HCT116 (cell line): ENCODE data around the gene PYGO2. TPM values are rescaled to one million over a fixed set of nuclear protein-coding genes. Genes with fewer than 3 reads are reported as not detected.

Source experiments
- ATAC-seq: fragments of 200-7000 bp; cut with Tn5 transposase; 2 replicates; pipeline ENCODE4 v1.9.1; 2020; ENCODE audit warnings: mild to moderate bottlenecking, moderate library complexity
- BruUV-seq: library from RNA; stranded (reverse); fragments of 400-500 nt; replicated peaks from 2 replicates; lab custom pipeline; 2021; lab: Mats Ljungman, UMichigan
- CTCF ChIA-PET: fragments of 300-600 bp; sonication (Branson Sonifier 250); formaldehyde crosslinking; loops from one replicate; lab custom pipeline; 2021; ENCODE audit warnings: antibody characterized with exemption; lab: Charles Lee
- POLR2A ChIA-PET: fragments of 300-600, 350-600 bp; sonication (Branson Sonifier 250); formaldehyde crosslinking; loops from one replicate; lab custom pipeline; 2021; ENCODE audit warnings: antibody characterized with exemption; lab: Charles Lee
- RAD21 ChIA-PET, 2 experiments: fragments of 300-600 bp; sonication (Branson Sonifier 250); formaldehyde crosslinking; loops; one replicate each; lab custom pipeline; 2023; ENCODE audit warnings: low total read pairs in 2 of 2; ENCODE audit not compliant: uncharacterized antibody in 2 of 2, unreplicated experiment in 2 of 2, low non-redundant PET in 1 of 2; lab: Charles Lee
- DNase-seq: peaks from one replicate; pipeline ENCODE4 v3.0.0-alpha.2; 2010; ENCODE audit warnings: low read depth, low spot score
- H2AFZ ChIP-seq: fragments of 200-600 bp; shearing (Covaris generic), sonication (generic); 2 replicates; pipeline ENCODE4 v1.6.1; 2017; ENCODE audit warnings: low read depth, mixed run types, mixed read lengths, antibody characterized with exemption, low read length; ENCODE audit not compliant: poor library complexity, severe bottlenecking
- H3K27ac ChIP-seq: 2 replicates; pipeline ENCODE4 v1.5.1; 2012; ENCODE audit warnings: low read depth, low read length
- H3K27me3 ChIP-seq: fragments of 200-600 bp; sonication (generic); 2 replicates; pipeline ENCODE4 v1.6.1; 2016; ENCODE audit warnings: mixed run types, low read length, mixed read lengths; ENCODE audit not compliant: insufficient read depth
- H3K36me3 ChIP-seq, 2 experiments: fragments of 200-500 bp in 1 of 2; fragments of 200-600 bp in 1 of 2; sonication (Bioruptor generic) in 1 of 2; sonication (generic) in 1 of 2; 2 replicates each; pipeline versions ENCODE4 v1.5.1 to v1.6.1; 2014 to 2016; ENCODE audit warnings: low read length in 2 of 2, inconsistent platforms in 1 of 2, mixed read lengths in 1 of 2, mixed run types in 1 of 2; ENCODE audit not compliant: insufficient read depth in 2 of 2, control insufficient read depth in 1 of 2
- H3K4me1 ChIP-seq, 2 experiments: fragments of 200-600 bp in 1 of 2; sonication (generic) in 1 of 2; 2 replicates each; pipeline versions ENCODE4 v1.5.1 to v1.6.1; 2012 to 2017; ENCODE audit warnings: low read length in 2 of 2, inconsistent platforms in 1 of 2, mild to moderate bottlenecking in 1 of 2, mixed read lengths in 1 of 2, mixed run types in 1 of 2, moderate library complexity in 1 of 2; ENCODE audit not compliant: insufficient read depth in 2 of 2, control insufficient read depth in 1 of 2
- H3K4me2 ChIP-seq: fragments of 200-600 bp; sonication (generic); 2 replicates; pipeline ENCODE4 v1.6.1; 2017; ENCODE audit warnings: mixed run types, low read length, mixed read lengths
- H3K4me3 ChIP-seq, 2 experiments: fragments of 200-600 bp in 1 of 2; sonication (generic) in 1 of 2; replicated peaks in 1 of 2; 2 replicates each; pipeline ENCODE4 v1.5.1; 2011 to 2016; ENCODE audit warnings: low read length in 2 of 2, control low read depth in 1 of 2, low read depth in 1 of 2, mild to moderate bottlenecking in 1 of 2, mixed read lengths in 1 of 2, mixed run types in 1 of 2
- H3K79me2 ChIP-seq: fragments of 200-600 bp; sonication (generic); 2 replicates; pipeline ENCODE4 v1.6.1; 2017; ENCODE audit warnings: mild to moderate bottlenecking, mixed run types, low read length, moderate library complexity, mixed read lengths; ENCODE audit not compliant: insufficient read depth
- H3K9ac ChIP-seq: fragments of 200-600 bp; sonication (generic); 2 replicates; pipeline ENCODE4 v1.6.1; 2016; ENCODE audit warnings: low read length, mixed read lengths
- H3K9me2 ChIP-seq: fragments of 200-600 bp; sonication (generic), shearing (Covaris generic); 2 replicates; pipeline ENCODE4 v1.6.1; 2017; ENCODE audit warnings: mixed run types, mild to moderate bottlenecking, moderate library complexity; ENCODE audit not compliant: insufficient read depth
- H3K9me3 ChIP-seq, 2 experiments: fragments of 200-500 bp in 1 of 2; fragments of 200-600 bp in 1 of 2; sonication (Bioruptor generic) in 1 of 2; sonication (generic) in 1 of 2; 2 replicates each; pipeline ENCODE4 v1.6.1; 2014 to 2017; ENCODE audit warnings: low read length in 2 of 2, mixed read lengths in 2 of 2, inconsistent platforms in 1 of 2, low read depth in 1 of 2, mild to moderate bottlenecking in 1 of 2, mixed run types in 1 of 2, moderate library complexity in 1 of 2; ENCODE audit not compliant: control insufficient read depth in 1 of 2, insufficient read depth in 1 of 2
- H4K20me1 ChIP-seq: fragments of 200-600 bp; sonication (generic), shearing (Covaris generic); 2 replicates; pipeline ENCODE4 v1.6.1; 2017; ENCODE audit warnings: mixed run types, mild to moderate bottlenecking, moderate library complexity; ENCODE audit not compliant: insufficient read depth
- CTCF ChIP-seq, 3 experiments: fragments of 200-600 bp in 1 of 3; sonication (generic) in 1 of 3; IDR thresholded peaks in 2 of 3; conservative IDR thresholded peaks in 1 of 3; 2 replicates each; pipeline ENCODE4 v1.5.1; 2012 to 2017; ENCODE audit warnings: low read depth in 2 of 3, low read length in 2 of 3, antibody characterized with exemption in 1 of 3, borderline replicate concordance in 1 of 3, control low read depth in 1 of 3, mild to moderate bottlenecking in 1 of 3, mixed read lengths in 1 of 3, mixed run types in 1 of 3, moderate library complexity in 1 of 3; ENCODE audit not compliant: insufficient read depth in 1 of 3
- ELF1 ChIP-seq: IDR thresholded peaks from 2 replicates; pipeline ENCODE4 v1.6.1; 2012; ENCODE audit warnings: low read depth, borderline replicate concordance
- EZH2 ChIP-seq: fragments of 200-600 bp; sonication (generic); IDR thresholded peaks from 2 replicates; pipeline ENCODE4 v1.6.1; 2017; ENCODE audit warnings: antibody characterized with exemption, mixed run types
- SIN3A ChIP-seq: IDR thresholded peaks from 2 replicates; pipeline ENCODE4 v1.6.1; 2012; ENCODE audit warnings: low read depth
- SP1 ChIP-seq: IDR thresholded peaks from 2 replicates; pipeline ENCODE4 v1.6.1; 2012; ENCODE audit warnings: low read depth
- YY1 ChIP-seq: IDR thresholded peaks from 2 replicates; pipeline ENCODE4 v1.6.1; 2011; ENCODE audit warnings: low read length, low read depth, moderate library complexity, mild to moderate bottlenecking; ENCODE audit not compliant: insufficient replicate concordance; ENCODE audit errors: extremely low read depth
- ZBTB33 ChIP-seq: IDR thresholded peaks from 2 replicates; pipeline ENCODE4 v1.6.1; 2011; ENCODE audit warnings: mild to moderate bottlenecking, low read length, moderate library complexity; ENCODE audit not compliant: insufficient replicate concordance; ENCODE audit errors: extremely low read depth
- ZNF274 ChIP-seq: fragments of 200-500 bp; sonication (Bioruptor generic); IDR thresholded peaks from 2 replicates; pipeline ENCODE4 v1.6.1; 2014; ENCODE audit warnings: mild to moderate bottlenecking, low read depth, low read length, inconsistent platforms
- intact Hi-C: fragments of 100-400 bp; cut with micrococcal nuclease; formaldehyde crosslinking; loops from 2 replicates; pipeline ENCODE4 v1.10.0; 2022
- total RNA-seq: library from RNA; stranded (reverse); gene quantifications from one replicate; pipeline ENCODE4 v1.2.1, GENCODE V29; 2021; ENCODE audit not compliant: unreplicated experiment

PYGO2 gene
- total RNA-seq, 1 experiment from 2014 or later, result 37.2 TPM

DNA sequence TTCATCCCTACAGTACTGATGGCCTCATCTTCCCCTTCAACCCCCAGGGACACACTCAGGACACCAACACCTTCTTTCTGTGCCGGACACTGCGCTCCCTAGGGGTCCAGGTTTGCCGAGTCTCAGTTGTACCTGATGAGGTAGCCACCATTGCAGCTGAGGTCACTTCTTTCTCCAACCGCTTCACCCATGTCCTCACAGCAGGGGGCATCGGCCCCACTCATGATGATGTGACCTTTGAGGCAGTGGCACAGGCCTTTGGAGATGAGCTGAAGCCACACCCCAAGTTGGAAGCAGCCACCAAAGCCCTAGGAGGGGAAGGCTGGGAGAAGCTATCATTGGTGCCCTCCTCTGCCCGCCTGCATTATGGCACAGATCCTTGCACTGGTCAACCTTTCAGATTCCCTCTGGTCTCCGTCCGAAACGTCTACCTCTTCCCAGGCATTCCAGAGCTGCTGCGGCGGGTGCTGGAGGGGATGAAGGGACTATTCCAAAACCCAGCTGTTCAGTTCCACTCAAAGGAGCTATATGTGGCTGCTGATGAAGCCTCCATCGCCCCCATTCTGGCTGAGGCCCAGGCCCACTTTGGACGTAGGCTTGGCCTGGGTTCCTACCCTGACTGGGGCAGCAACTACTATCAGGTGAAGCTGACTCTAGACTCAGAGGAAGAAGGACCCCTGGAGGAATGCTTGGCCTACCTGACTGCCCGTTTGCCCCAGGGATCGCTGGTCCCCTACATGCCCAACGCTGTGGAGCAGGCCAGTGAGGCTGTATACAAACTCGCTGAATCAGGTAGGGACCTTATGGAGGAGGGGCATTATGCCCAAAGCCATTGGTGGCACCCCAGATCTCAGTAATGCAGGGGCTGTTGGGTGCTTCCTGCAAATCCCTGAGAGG lies 26.7 kb upstream of the PYGO2 start:
- ATAC-seq (no peak), DNase-seq (no peak)
- BruUV-seq, result no TSS peak
- H2AFZ ChIP-seq, result no peak overlapping the region
- H3K27ac ChIP-seq, result no peak overlapping the region
- TF ChIP-seq YY1 (no peak), CTCF (IDR thresholded peaks at IDR 0.05 in 2 of 3, conservative IDR thresholded peaks at IDR 0.05 in 1 of 3; ENCODE audit: borderline replicate concordance in 1 of 3, insufficient read depth in 1 of 3, low read depth in 2 of 3, low read length in 2 of 3) (0 out of 6 replicates have a peak, but pooled peaks of 2 of the 3 experiments have one; percentile 5 to 7)
- ChIA-PET RAD21 (no interaction called here), POLR2A (interaction anchor here (0.6 to 1.8 kb wide), 4 partner anchors 10 to 16 kb away, joined by 3 to 6 read pairs (median 4); partner anchors contain the start of gene CKS1B), CTCF (interaction anchor here (1.7 kb wide), 1 partner anchor 11 kb away, joined by 9 read pairs; no protein-coding TSS in a partner anchor)
- H3K9ac ChIP-seq, result no peak overlapping the region
- H3K4me3 ChIP-seq, result no peak overlapping the region
- H3K79me2 ChIP-seq, result peaks cover 64% of the 10 kb centered on the region
- intact Hi-C loops, result no loop called here
- H3K36me3 ChIP-seq, result peaks cover 12 to 25% of the 10 kb centered on the region in 2 experiments; a peak in 3 of 4 replicates
- no peaks in the 10 kb centered on the region for H3K27me3 ChIP-seq
- no peaks in the 10 kb centered on the region for H3K9me2 ChIP-seq
- H4K20me1 ChIP-seq, result no peaks in the 10 kb centered on the region
- H3K4me2 ChIP-seq, result no peak overlapping the region
- H3K4me1 ChIP-seq, result peaks cover 4 to 20% of the 10 kb centered on the region in 2 experiments; a peak in 3 of 4 replicates
- no peaks in the 10 kb centered on the region for H3K9me3 ChIP-seq

- Histone ChIP-seq H3K27me3 (no peaks in the 10 kb centered on the region), H3K36me3 (peaks cover 12 to 25% of the 10 kb centered on the region in 2 experiments; a peak in 3 of 4 replicates), H2AFZ (no peak overlapping the region), H3K4me1 (peaks cover 8 to 16% of the 10 kb centered on the region in 2 experiments; a peak in 3 of 4 replicates), H3K4me2 (no peak overlapping the region), H3K9me3 (no peaks in the 10 kb centered on the region), H3K27ac (no peak overlapping the region), H3K9ac (no peak overlapping the region), H3K4me3 (no peak overlapping the region), H3K9me2 (no peaks in the 10 kb centered on the region), H4K20me1 (no peaks in the 10 kb centered on the region), H3K79me2 (peaks cover 65% of the 10 kb centered on the region)
- POLR2A ChIA-PET, result interaction anchor here (0.6 to 1.8 kb wide), 4 partner anchors 9 to 15 kb away, joined by 3 to 6 read pairs (median 4); partner anchors contain the start of gene CKS1B
- intact Hi-C loops, result no loop called here
- CTCF ChIA-PET, result interaction anchor here (1.7 kb wide), 1 partner anchor 12 kb away, joined by 9 read pairs; no protein-coding TSS in a partner anchor
- ATAC-seq (no peak), DNase-seq (no peak)
- no TSS peak for BruUV-seq
- RAD21 ChIA-PET, result no interaction called here
- no peak for TF ChIP-seq ZNF274
- TF ChIP-seq YY1, result no peak
- no peak for TF ChIP-seq SP1
- no peak for TF ChIP-seq ZBTB33
- no peak for TF ChIP-seq ELF1
- no peak for TF ChIP-seq EZH2
- no peak for TF ChIP-seq SIN3A
Measured at GRCh38 chr1:154987326-154987725, 25.7 kb upstream of the PYGO2 start.
